ENCODE measurements around the gene PDXK. TPM values are rescaled to one million over a fixed set of nuclear protein-coding genes. Genes with fewer than 3 reads are reported as not detected.

The PDXK gene
- total and polyA plus RNA-seq, 2 of the 8 experiments (the other 6 are each of a cell fraction or from before 2014, with no cell fraction given), result 78.0 to 112 TPM

DNA sequence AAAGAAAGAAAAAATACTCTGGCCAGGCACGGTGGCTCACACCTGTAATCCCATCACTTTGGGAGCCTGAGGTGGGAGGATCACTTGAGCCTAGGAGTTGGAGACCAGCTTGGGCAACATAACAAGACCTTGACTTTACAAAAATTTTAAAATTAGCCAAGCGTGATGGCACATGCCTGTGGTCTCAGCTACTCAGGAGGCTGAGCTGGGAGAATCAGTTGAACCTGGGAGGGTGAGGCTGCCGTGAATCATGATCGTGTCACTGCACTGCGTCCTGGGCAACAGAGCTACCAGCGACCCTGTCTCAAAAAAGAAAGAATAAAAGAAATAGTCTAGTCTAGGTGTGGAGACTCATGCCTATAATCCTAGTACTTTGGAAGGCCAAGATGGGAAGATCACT is 37.3 kb upstream of the PDXK start:
- H4K8ac ChIP-seq (ENCODE audit: extremely low read depth, insufficient read depth, low read length), result no peak overlapping the region
- no peak overlapping the region for H2BK5ac ChIP-seq (ENCODE audit: low read depth, low read length)
- H2BK15ac ChIP-seq (ENCODE audit: low read length), result no peak overlapping the region
- no peak overlapping the region for H2BK120ac ChIP-seq (replicated peaks; ENCODE audit: low read depth, low read length)
- ChIA-PET CTCF (ENCODE audit: partially characterized antibody) (interaction anchor here (1.3 to 1.7 kb wide), 2 partner anchors 8 to 12 kb away, joined by 4 read pairs; no protein-coding TSS in a partner anchor), POLR2A (ENCODE audit: partially characterized antibody) (interaction anchor here (0.7 to 2.1 kb wide), 2 partner anchors 8 to 11 kb away, joined by 5 to 8 read pairs; no protein-coding TSS in a partner anchor)
- no peaks in the 10 kb centered on the region for H3K4me1 ChIP-seq (replicated peaks in 1 of 4; ENCODE audit: control insufficient read depth in 3 of 4, insufficient read depth in 4 of 4, low read length in 3 of 4)
- no peaks in the 10 kb centered on the region for H3K23me2 ChIP-seq (ENCODE audit: low read depth, low read length)
- no peak overlapping the region for H3K4me3 ChIP-seq (ENCODE audit: extremely low read depth in 1 of 4, insufficient read depth in 2 of 4, low read depth in 3 of 4, low read length in 4 of 4)
- 92% methylated on average over 6 of the region's 6 CpGs; no CpG with 5 or more reads in 1 of the 2 experiments for WGBS, 2 experiments (ENCODE audit: extremely low coverage in 1 of 2, insufficient coverage in 1 of 2, insufficient read length in 1 of 2, insufficient replicate concordance in 2 of 2, low coverage in 1 of 2, low lambda C conversion rate in 2 of 2, missing lambda C conversion rate in 1 of 2)
- no peak overlapping the region for H2BK20ac ChIP-seq (ENCODE audit: low read length)
- no peak overlapping the region for H2BK12ac ChIP-seq (ENCODE audit: low read depth, low read length)
- H3K23ac ChIP-seq (ENCODE audit: insufficient read length), result no peak overlapping the region
- no peak overlapping the region for H3K4me2 ChIP-seq (ENCODE audit: insufficient read depth in 1 of 2, low read depth in 2 of 2, low read length in 2 of 2)
- H4K91ac ChIP-seq (replicated peaks; ENCODE audit: insufficient read length, low read length), result no peak overlapping the region
- no peak overlapping the region for H2AFZ ChIP-seq (ENCODE audit: low read length)
- DNase-seq (ENCODE audit: low read depth in 1 of 2, low spot score in 2 of 2) (no peak), FAIRE-seq (no peak)
- no peak overlapping the region for H2AK5ac ChIP-seq (ENCODE audit: low read depth, low read length)
- H3K4ac ChIP-seq (replicated peaks; ENCODE audit: insufficient read length, low read depth, low read length), result no peak overlapping the region
- no peaks in the 10 kb centered on the region for H3K27me3 ChIP-seq (replicated peaks in 1 of 4; ENCODE audit: control insufficient read depth in 3 of 4, extremely low read depth in 1 of 4, insufficient read depth in 3 of 4, low read length in 3 of 4)
- no peaks in the 10 kb centered on the region for H3K9me3 ChIP-seq (ENCODE audit: insufficient read depth in 2 of 2, low read depth in 1 of 2, low read length in 1 of 2)
- H3K79me1 ChIP-seq (ENCODE audit: low read depth, low read length), result no peaks in the 10 kb centered on the region; the same call in 1 of the 2 replicates
- no peak overlapping the region for H3K9ac ChIP-seq (replicated peaks in 1 of 4; ENCODE audit: extremely low read depth in 1 of 4, low read depth in 3 of 4, low read length in 3 of 4)
- H4K20me1 ChIP-seq (replicated peaks in 1 of 2; ENCODE audit: control insufficient read depth in 1 of 2, insufficient read depth in 2 of 2, low read length in 2 of 2), result peaks cover 0 to 2% of the 10 kb centered on the region in 2 experiments
- H3K79me2 ChIP-seq (ENCODE audit: control insufficient read depth in 1 of 2, insufficient read depth in 2 of 2, low read length in 2 of 2), result peaks cover 0 to 31% of the 10 kb centered on the region in 2 experiments; a peak in 2 of 4 replicates
- no peak overlapping the region for H3K27ac ChIP-seq (ENCODE audit: low read depth, low read length)
- H3K18ac ChIP-seq (ENCODE audit: extremely low read depth, low read length), result no peak overlapping the region
- no peak overlapping the region for H3K56ac ChIP-seq (replicated peaks; ENCODE audit: insufficient read length, low read depth, low read length)
- TF ChIP-seq RAD21 (IDR thresholded peaks at IDR 0.05 in 1 of 2, conservative IDR thresholded peaks at IDR 0.05 in 1 of 2; ENCODE audit: low read depth in 2 of 2, low read length in 2 of 2), result no peak
- no peak for TF ChIP-seq TCF12 (IDR thresholded peaks at IDR 0.05; ENCODE audit: low read depth, low read length)
- TF ChIP-seq ZNF274 (IDR thresholded peaks at IDR 0.05; ENCODE audit: borderline replicate concordance, extremely low read depth, low read length), result no peak
- TF ChIP-seq HDAC2 (IDR thresholded peaks at IDR 0.05; ENCODE audit: borderline replicate concordance in 1 of 2, low read depth in 2 of 2, low read length in 2 of 2), result no peak
- no peak for TF ChIP-seq RBBP5 (IDR thresholded peaks at IDR 0.05; ENCODE audit: borderline replicate concordance, low read depth, low read length)
- TF ChIP-seq, protein P1, sequence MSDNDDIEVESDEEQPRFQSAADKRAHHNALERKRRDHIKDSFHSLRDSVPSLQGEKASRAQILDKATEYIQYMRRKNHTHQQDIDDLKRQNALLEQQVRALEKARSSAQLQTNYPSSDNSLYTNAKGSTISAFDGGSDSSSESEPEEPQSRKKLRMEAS (IDR thresholded peaks at IDR 0.05), result no peak
- no peak for TF ChIP-seq NANOG (IDR thresholded peaks at IDR 0.05; ENCODE audit: insufficient read depth, low read depth, low read length, poor library complexity, severe bottlenecking)
- no peak for TF ChIP-seq TAF1 (IDR thresholded peaks at IDR 0.05; ENCODE audit: low read depth, low read length)
- no peak for TF ChIP-seq SIX5 (IDR thresholded peaks at IDR 0.05; ENCODE audit: low read depth, low read length)
- no peak for TF ChIP-seq SUZ12 (IDR thresholded peaks at IDR 0.05; ENCODE audit: low read length)
- no peak for TF ChIP-seq SP1 (IDR thresholded peaks at IDR 0.05; ENCODE audit: low read depth, low read length)
- no peak for TF ChIP-seq SIN3A (conservative IDR thresholded peaks at IDR 0.05 in 1 of 2, IDR thresholded peaks at IDR 0.05 in 1 of 2; ENCODE audit: low read depth in 1 of 2, low read length in 2 of 2)
- TF ChIP-seq RXRA (IDR thresholded peaks at IDR 0.05; ENCODE audit: insufficient read depth, low read depth, low read length), result no peak
- H3K14ac ChIP-seq (ENCODE audit: insufficient read length), result no peak overlapping the region
- H4K5ac ChIP-seq (ENCODE audit: insufficient read length, low read depth, low read length), result no peak overlapping the region
- peaks cover 35 to 66% (median 46%) of the 10 kb centered on the region in 4 experiments for H3K36me3 ChIP-seq (ENCODE audit: control insufficient read depth in 2 of 4, insufficient read depth in 4 of 4, low read length in 3 of 4)

Data from H1 (cell line).